ENCODE measurements around the gene DISP3.

DNA sequence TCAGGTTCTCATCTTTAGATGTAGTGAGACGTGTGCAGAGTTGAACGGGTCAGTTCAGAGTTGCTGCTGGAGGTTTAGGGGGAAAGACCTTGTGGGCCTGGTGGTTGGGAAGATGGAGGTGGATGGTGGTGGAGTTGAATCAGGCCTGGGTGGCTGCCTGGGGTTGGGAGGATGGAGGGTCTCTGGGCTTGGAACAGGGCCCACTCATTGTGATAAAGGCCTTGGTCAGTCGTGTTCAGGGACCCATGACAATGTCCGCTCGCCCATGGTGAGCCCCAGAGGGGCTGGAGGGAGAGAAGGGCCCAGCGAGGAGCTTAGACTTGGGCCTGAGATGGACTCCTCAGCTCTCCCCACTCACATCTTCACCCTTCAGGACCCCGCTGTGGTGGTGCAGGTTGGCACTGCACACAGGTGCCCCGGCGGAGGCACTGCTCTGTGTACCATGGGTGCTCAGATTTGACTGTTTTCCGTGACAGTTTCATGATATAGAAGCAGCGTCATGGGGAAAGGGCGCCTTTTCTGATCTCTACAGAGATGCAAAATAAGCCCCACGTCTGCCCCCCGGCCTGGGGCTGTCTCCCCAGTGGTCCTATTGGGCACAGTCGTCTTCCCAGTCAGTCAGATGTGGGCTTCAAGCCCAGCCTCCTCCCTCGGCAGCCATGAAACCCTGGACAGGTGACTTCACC is 39.2 kb downstream of the DISP3 start:
- TF ChIP-seq, protein P1, sequence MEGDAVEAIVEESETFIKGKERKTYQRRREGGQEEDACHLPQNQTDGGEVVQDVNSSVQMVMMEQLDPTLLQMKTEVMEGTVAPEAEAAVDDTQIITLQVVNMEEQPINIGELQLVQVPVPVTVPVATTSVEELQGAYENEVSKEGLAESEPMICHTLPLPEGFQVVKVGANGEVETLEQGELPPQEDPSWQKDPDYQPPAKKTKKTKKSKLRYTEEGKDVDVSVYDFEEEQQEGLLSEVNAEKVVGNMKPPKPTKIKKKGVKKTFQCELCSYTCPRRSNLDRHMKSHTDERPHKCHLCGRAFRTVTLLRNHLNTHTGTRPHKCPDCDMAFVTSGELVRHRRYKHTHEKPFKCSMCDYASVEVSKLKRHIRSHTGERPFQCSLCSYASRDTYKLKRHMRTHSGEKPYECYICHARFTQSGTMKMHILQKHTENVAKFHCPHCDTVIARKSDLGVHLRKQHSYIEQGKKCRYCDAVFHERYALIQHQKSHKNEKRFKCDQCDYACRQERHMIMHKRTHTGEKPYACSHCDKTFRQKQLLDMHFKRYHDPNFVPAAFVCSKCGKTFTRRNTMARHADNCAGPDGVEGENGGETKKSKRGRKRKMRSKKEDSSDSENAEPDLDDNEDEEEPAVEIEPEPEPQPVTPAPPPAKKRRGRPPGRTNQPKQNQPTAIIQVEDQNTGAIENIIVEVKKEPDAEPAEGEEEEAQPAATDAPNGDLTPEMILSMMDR (IDR thresholded peaks at IDR 0.05; ENCODE audit: low read depth, low read length), result no peak
- no peak for TF ChIP-seq POLR2A (IDR thresholded peaks at IDR 0.05; ENCODE audit: extremely low read depth, insufficient read length)

Measured in NB4 (cell line).